HEK293 (cell line): ENCODE data around the gene MECR.

ENCODE experiments used
- BCL6B ChIP-seq: fragments of 450-650 bp; formaldehyde crosslinking; IDR thresholded peaks from 2 replicates; pipeline ENCODE4 v1.5.1; 2017; ENCODE audit warnings: missing biosample characterization, missing genetic modification characterization
- EGR2 ChIP-seq: fragments of 450-650 bp; formaldehyde crosslinking; IDR thresholded peaks from 2 replicates; pipeline ENCODE4 v1.5.1; 2016; ENCODE audit warnings: low read depth, missing biosample characterization, missing genetic modification characterization
- FEZF1 ChIP-seq: fragments of 450-650 bp; formaldehyde crosslinking; IDR thresholded peaks from 2 replicates; pipeline ENCODE4 v1.5.1; 2016; ENCODE audit warnings: missing biosample characterization, missing genetic modification characterization
- GLI2 ChIP-seq: fragments of 450-650 bp; formaldehyde crosslinking; IDR thresholded peaks from 2 replicates; pipeline ENCODE4; 2017; ENCODE audit warnings: missing biosample characterization, missing genetic modification characterization, low read depth, borderline replicate concordance
- GLIS2 ChIP-seq: fragments of 450-650 bp; formaldehyde crosslinking; IDR thresholded peaks from 2 replicates; pipeline ENCODE4 v1.5.1; 2016; ENCODE audit warnings: missing biosample characterization, missing genetic modification characterization
- IKZF3 ChIP-seq: fragments of 450-650 bp; IDR thresholded peaks from 2 replicates; pipeline ENCODE4 v1.5.0; 2018; ENCODE audit warnings: missing biosample characterization, mild to moderate bottlenecking, missing genetic modification characterization, moderate library complexity
- KLF1 ChIP-seq: fragments of 450-650 bp; formaldehyde crosslinking; IDR thresholded peaks from 2 replicates; pipeline ENCODE4 v1.5.1; 2016; ENCODE audit warnings: missing biosample characterization, missing genetic modification characterization
- KLF8 ChIP-seq: fragments of 450-650 bp; formaldehyde crosslinking; IDR thresholded peaks from 2 replicates; pipeline ENCODE4 v1.5.1; 2016; ENCODE audit warnings: missing biosample characterization, missing genetic modification characterization
- MEIS1 ChIP-seq: sonication (generic); formaldehyde crosslinking; IDR thresholded peaks from 2 replicates; pipeline ENCODE4 v1.8.1; 2022; ENCODE audit warnings: missing genetic modification reagents, mild to moderate bottlenecking, borderline replicate concordance
- PRDM10 ChIP-seq: fragments of 450-650 bp; formaldehyde crosslinking; IDR thresholded peaks from 2 replicates; pipeline ENCODE4 v1.5.1; 2016; ENCODE audit warnings: missing biosample characterization, missing genetic modification characterization
- SALL2 ChIP-seq: fragments of 450-650 bp; formaldehyde crosslinking; IDR thresholded peaks from 2 replicates; pipeline ENCODE4 v1.5.0; 2017; ENCODE audit warnings: missing biosample characterization, mild to moderate bottlenecking, missing genetic modification characterization, borderline replicate concordance
- SP2 ChIP-seq: fragments of 450-650 bp; formaldehyde crosslinking; IDR thresholded peaks from 2 replicates; pipeline ENCODE4 v1.5.1; 2016; ENCODE audit warnings: missing biosample characterization, missing genetic modification characterization
- TCF7L2 ChIP-seq: IDR thresholded peaks from 2 replicates; pipeline ENCODE4 v1.6.1; 2011; ENCODE audit warnings: low read depth, mild to moderate bottlenecking, inconsistent platforms, low read length, moderate library complexity, borderline replicate concordance
- WT1 ChIP-seq: fragments of 450-650 bp; formaldehyde crosslinking; IDR thresholded peaks from 2 replicates; pipeline ENCODE4 v1.5.1; 2016; ENCODE audit warnings: missing biosample characterization, missing genetic modification characterization
- YY2 ChIP-seq: fragments of 450-650 bp; formaldehyde crosslinking; IDR thresholded peaks from 2 replicates; pipeline ENCODE4 v1.5.1; 2016; ENCODE audit warnings: missing biosample characterization, missing genetic modification characterization
- ZBTB8A ChIP-seq: fragments of 450-650 bp; formaldehyde crosslinking; IDR thresholded peaks from 2 replicates; pipeline ENCODE4 v1.5.1; 2016; ENCODE audit warnings: missing biosample characterization, missing genetic modification characterization
- ZFP69B ChIP-seq: fragments of 450-650 bp; formaldehyde crosslinking; IDR thresholded peaks from 2 replicates; pipeline ENCODE4 v1.5.1; 2016; ENCODE audit warnings: missing biosample characterization, missing genetic modification characterization
- ZNF10 ChIP-seq: fragments of 450-650 bp; formaldehyde crosslinking; IDR thresholded peaks from 2 replicates; pipeline ENCODE4 v1.5.1; 2017; ENCODE audit warnings: missing biosample characterization, missing genetic modification characterization
- ZNF223 ChIP-seq: fragments of 450-650 bp; formaldehyde crosslinking; IDR thresholded peaks from 2 replicates; pipeline ENCODE4 v1.5.1; 2016; ENCODE audit warnings: missing biosample characterization, missing genetic modification characterization
- ZNF37A ChIP-seq: fragments of 450-650 bp; IDR thresholded peaks from 2 replicates; pipeline ENCODE4 v1.5.1; 2018; ENCODE audit warnings: missing biosample characterization, missing genetic modification characterization
- ZNF560 ChIP-seq: fragments of 450-650 bp; formaldehyde crosslinking; IDR thresholded peaks from 2 replicates; pipeline ENCODE4 v1.5.1; 2017; ENCODE audit warnings: missing biosample characterization, missing genetic modification characterization, borderline replicate concordance
- ZNF626 ChIP-seq: fragments of 450-650 bp; sonication (Bioruptor Pico); formaldehyde crosslinking; IDR thresholded peaks from 2 replicates; pipeline ENCODE4 v1.5.1; 2018; ENCODE audit warnings: missing biosample characterization, missing genetic modification characterization, inconsistent platforms
- ZNF658 ChIP-seq: fragments of 450-650 bp; formaldehyde crosslinking; IDR thresholded peaks from 2 replicates; pipeline ENCODE4; 2016; ENCODE audit warnings: missing biosample characterization, missing genetic modification characterization
- ZNF660 ChIP-seq: fragments of 450-650 bp; IDR thresholded peaks from 2 replicates; pipeline ENCODE4 v1.5.1; 2018; ENCODE audit warnings: missing biosample characterization, mild to moderate bottlenecking, missing genetic modification characterization
- ZNF768 ChIP-seq: fragments of 450-650 bp; formaldehyde crosslinking; IDR thresholded peaks from 2 replicates; pipeline ENCODE4 v1.5.1; 2018; ENCODE audit warnings: missing biosample characterization, mild to moderate bottlenecking, missing genetic modification characterization
- TF ChIP-seq, protein P1 (sequence below): fragments of 450-650 bp; formaldehyde crosslinking; IDR thresholded peaks from 2 replicates; pipeline ENCODE4 v1.5.1; 2016; ENCODE audit warnings: missing biosample characterization, missing genetic modification characterization
- TF ChIP-seq, protein P2 (sequence below): fragments of 450-650 bp; formaldehyde crosslinking; IDR thresholded peaks from 2 replicates; pipeline ENCODE4 v1.5.1; 2017; ENCODE audit warnings: missing biosample characterization, missing genetic modification characterization
- TF ChIP-seq, protein P3 (sequence below): fragments of 450-650 bp; formaldehyde crosslinking; IDR thresholded peaks from 2 replicates; pipeline ENCODE4 v1.5.1; 2016; ENCODE audit warnings: missing biosample characterization, missing genetic modification characterization
- TF ChIP-seq, protein P4 (sequence below): fragments of 450-650 bp; formaldehyde crosslinking; IDR thresholded peaks from 2 replicates; pipeline ENCODE4 v1.5.1; 2016; ENCODE audit warnings: missing biosample characterization, missing genetic modification characterization

The MECR gene

DNA sequence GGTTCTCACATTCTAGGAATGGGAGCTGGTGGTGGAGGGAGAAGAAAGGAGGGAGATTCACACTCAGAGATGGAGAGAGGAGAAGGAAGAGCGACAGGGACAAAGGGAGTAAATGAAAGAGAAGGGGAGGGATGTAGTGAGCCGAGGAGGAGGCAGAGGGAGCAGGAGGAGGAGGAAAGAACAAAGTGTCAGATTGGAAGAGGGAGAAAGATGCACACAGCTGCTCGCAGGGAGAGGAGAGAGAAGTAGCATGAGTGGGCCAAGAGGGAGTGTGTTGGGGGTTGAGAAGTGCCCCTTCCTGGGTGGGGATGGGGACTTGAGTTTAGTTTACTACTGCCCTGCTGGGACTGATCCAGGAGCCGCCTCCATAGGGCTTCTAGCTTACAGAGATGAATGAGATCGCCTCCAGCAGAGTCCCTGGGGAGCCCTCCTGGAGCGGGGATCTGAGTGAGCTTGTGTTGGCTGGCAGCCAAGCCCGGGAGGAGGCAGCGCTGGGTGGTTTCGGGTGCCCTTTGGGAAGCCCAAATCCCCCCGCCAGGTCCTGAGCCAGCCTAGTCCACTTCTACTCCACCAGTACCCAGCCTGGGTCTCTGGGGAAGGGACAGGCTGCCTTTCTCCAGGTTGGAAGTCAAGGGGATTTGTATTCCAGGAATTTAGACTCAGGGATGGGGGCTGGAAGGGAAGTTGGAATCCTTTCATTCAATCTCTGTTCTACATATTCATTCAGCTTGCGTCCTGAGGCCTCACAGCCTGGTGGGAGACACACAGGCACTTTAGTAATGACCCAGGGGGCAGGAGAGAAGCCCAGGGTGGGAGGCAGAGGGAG, 26.5 kb upstream of the MECR start (continued):
- TF ChIP-seq PRDM10 (tag by site-specific recombination): peak; percentile 56
- TF ChIP-seq FEZF1: no peak
- no peak for TF ChIP-seq ZNF660 (tag by site-specific recombination)
- no peak for TF ChIP-seq ZNF10 (tag by site-specific recombination)
- TF ChIP-seq ZNF626 (tag by site-specific recombination): no peak
- TF ChIP-seq KLF8: peak; percentile 50; the same call in 1 of the 2 replicates
- TF ChIP-seq KLF1 (tag by site-specific recombination): no peak
- peak; percentile 40; the same call in 1 of the 2 replicates for TF ChIP-seq TCF7L2
- peak; percentile 90 for TF ChIP-seq EGR2 (tag by site-specific recombination)
- TF ChIP-seq ZNF768 (tag by site-specific recombination): no peak
- peak; percentile 12; the same call in 1 of the 2 replicates for TF ChIP-seq SP2 (tag by site-specific recombination)
- TF ChIP-seq ZNF560 (tag by site-specific recombination): no peak
- TF ChIP-seq ZNF37A (tag by site-specific recombination): no peak
- TF ChIP-seq IKZF3 (tag by site-specific recombination): peak; percentile 84
- TF ChIP-seq ZNF223: no peak
- TF ChIP-seq GLI2 (tag by site-specific recombination): no peak
- TF ChIP-seq WT1: peak; percentile 76
- 0 out of 2 replicates have a peak, but pooled peaks have one; percentile 25 for TF ChIP-seq SALL2
- no peak for TF ChIP-seq YY2 (tag by site-specific recombination)
- TF ChIP-seq MEIS1 (CRISPR knock-in tag): no peak
- TF ChIP-seq, protein P1, sequence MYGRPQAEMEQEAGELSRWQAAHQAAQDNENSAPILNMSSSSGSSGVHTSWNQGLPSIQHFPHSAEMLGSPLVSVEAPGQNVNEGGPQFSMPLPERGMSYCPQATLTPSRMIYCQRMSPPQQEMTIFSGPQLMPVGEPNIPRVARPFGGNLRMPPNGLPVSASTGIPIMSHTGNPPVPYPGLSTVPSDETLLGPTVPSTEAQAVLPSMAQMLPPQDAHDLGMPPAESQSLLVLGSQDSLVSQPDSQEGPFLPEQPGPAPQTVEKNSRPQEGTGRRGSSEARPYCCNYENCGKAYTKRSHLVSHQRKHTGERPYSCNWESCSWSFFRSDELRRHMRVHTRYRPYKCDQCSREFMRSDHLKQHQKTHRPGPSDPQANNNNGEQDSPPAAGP (tag by site-specific recombination): 0 out of 2 replicates have a peak, but pooled peaks have one; percentile 17
- TF ChIP-seq ZFP69B (tag by site-specific recombination): no peak
- peak; percentile 55 for TF ChIP-seq ZBTB8A (tag by site-specific recombination)
- peak; percentile 68 for TF ChIP-seq BCL6B
- TF ChIP-seq, protein P2, sequence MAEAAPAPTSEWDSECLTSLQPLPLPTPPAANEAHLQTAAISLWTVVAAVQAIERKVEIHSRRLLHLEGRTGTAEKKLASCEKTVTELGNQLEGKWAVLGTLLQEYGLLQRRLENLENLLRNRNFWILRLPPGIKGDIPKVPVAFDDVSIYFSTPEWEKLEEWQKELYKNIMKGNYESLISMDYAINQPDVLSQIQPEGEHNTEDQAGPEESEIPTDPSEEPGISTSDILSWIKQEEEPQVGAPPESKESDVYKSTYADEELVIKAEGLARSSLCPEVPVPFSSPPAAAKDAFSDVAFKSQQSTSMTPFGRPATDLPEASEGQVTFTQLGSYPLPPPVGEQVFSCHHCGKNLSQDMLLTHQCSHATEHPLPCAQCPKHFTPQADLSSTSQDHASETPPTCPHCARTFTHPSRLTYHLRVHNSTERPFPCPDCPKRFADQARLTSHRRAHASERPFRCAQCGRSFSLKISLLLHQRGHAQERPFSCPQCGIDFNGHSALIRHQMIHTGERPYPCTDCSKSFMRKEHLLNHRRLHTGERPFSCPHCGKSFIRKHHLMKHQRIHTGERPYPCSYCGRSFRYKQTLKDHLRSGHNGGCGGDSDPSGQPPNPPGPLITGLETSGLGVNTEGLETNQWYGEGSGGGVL (tag by site-specific recombination): peak; percentile 90
- TF ChIP-seq, protein P3, sequence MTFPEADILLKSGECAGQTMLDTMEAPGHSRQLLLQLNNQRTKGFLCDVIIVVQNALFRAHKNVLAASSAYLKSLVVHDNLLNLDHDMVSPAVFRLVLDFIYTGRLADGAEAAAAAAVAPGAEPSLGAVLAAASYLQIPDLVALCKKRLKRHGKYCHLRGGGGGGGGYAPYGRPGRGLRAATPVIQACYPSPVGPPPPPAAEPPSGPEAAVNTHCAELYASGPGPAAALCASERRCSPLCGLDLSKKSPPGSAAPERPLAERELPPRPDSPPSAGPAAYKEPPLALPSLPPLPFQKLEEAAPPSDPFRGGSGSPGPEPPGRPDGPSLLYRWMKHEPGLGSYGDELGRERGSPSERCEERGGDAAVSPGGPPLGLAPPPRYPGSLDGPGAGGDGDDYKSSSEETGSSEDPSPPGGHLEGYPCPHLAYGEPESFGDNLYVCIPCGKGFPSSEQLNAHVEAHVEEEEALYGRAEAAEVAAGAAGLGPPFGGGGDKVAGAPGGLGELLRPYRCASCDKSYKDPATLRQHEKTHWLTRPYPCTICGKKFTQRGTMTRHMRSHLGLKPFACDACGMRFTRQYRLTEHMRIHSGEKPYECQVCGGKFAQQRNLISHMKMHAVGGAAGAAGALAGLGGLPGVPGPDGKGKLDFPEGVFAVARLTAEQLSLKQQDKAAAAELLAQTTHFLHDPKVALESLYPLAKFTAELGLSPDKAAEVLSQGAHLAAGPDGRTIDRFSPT (tag by site-specific recombination): peak; percentile 72; the same call in 1 of the 2 replicates
- TF ChIP-seq GLIS2 (tag by site-specific recombination): peak; percentile 81
- no peak for TF ChIP-seq ZNF658 (tag by site-specific recombination)
- TF ChIP-seq, protein P4, sequence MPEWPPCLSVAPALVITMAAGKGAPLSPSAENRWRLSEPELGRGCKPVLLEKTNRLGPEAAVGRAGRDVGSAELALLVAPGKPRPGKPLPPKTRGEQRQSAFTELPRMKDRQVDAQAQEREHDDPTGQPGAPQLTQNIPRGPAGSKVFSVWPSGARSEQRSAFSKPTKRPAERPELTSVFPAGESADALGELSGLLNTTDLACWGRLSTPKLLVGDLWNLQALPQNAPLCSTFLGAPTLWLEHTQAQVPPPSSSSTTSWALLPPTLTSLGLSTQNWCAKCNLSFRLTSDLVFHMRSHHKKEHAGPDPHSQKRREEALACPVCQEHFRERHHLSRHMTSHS (tag by site-specific recombination): no peak
